GM12878 (cell line): ENCODE results near the gene CD72. TPM values are rescaled to one million over a fixed set of nuclear protein-coding genes. Genes with fewer than 3 reads are reported as not detected.
A peak's percentile ranks its signal among the peaks of the same experiment; 100 is the strongest.

Source experiments
- CHD1 ChIP-seq: IDR thresholded peaks from 2 replicates; pipeline ENCODE4 v1.6.1; 2012; ENCODE audit warnings: low read depth, low read length, improper control_type of control experiment
- EGR1 ChIP-seq, 2 experiments: IDR thresholded peaks; 1 replicate in 1 of 2; 2 replicates in 1 of 2; pipeline ENCODE4 v1.6.1; 2011 to 2012; ENCODE audit warnings: low read depth in 2 of 2, low read length in 2 of 2, borderline replicate concordance in 1 of 2, mild to moderate bottlenecking in 1 of 2, moderate library complexity in 1 of 2
- FOXM1 ChIP-seq: IDR thresholded peaks from 2 replicates; pipeline ENCODE4 v1.6.1; 2012; ENCODE audit warnings: low read depth, mild to moderate bottlenecking, inconsistent platforms, low read length, moderate library complexity
- HCFC1 ChIP-seq: fragments of 150-350 bp; IDR thresholded peaks from 2 replicates; pipeline ENCODE4 v1.6.1; 2014; ENCODE audit warnings: low read length
- IKZF1 ChIP-seq: fragments of 450-650 bp; conservative IDR thresholded peaks from 2 replicates; pipeline ENCODE4 v1.6.1; 2017; ENCODE audit warnings: antibody characterized with exemption, mild to moderate bottlenecking
- IRF4 ChIP-seq: IDR thresholded peaks from 2 replicates; pipeline ENCODE4 v1.6.1; 2011; ENCODE audit warnings: low read depth, low read length
- MEF2B ChIP-seq: fragments of 450-650 bp; IDR thresholded peaks from 2 replicates; pipeline ENCODE4 v1.6.1; 2018; ENCODE audit warnings: mild to moderate bottlenecking, moderate library complexity; ENCODE audit not compliant: partially characterized antibody, poor library complexity, severe bottlenecking
- NBN ChIP-seq: fragments of 450-650 bp; IDR thresholded peaks from 2 replicates; pipeline ENCODE4 v1.6.1; 2016
- SIX5 ChIP-seq: IDR thresholded peaks from 2 replicates; pipeline ENCODE4 v1.6.1; 2011; ENCODE audit warnings: mild to moderate bottlenecking, low read depth, low read length, moderate library complexity; ENCODE audit not compliant: severe bottlenecking
- SMAD1 ChIP-seq: fragments of 450-650 bp; IDR thresholded peaks from 2 replicates; pipeline ENCODE4 v1.6.1; 2018; ENCODE audit warnings: mild to moderate bottlenecking, low read depth; ENCODE audit not compliant: partially characterized antibody
- SMAD5 ChIP-seq: IDR thresholded peaks from 2 replicates; pipeline ENCODE4 v1.6.1; 2016; ENCODE audit warnings: antibody characterized with exemption, low read depth
- STAT1 ChIP-seq: fragments of 450-650 bp; conservative IDR thresholded peaks from 2 replicates; pipeline ENCODE4 v1.6.1; 2014; ENCODE audit warnings: antibody characterized with exemption, mild to moderate bottlenecking
- TARDBP ChIP-seq: IDR thresholded peaks from 2 replicates; pipeline ENCODE4 v1.6.1; 2016; ENCODE audit warnings: borderline replicate concordance
- TBL1XR1 ChIP-seq: IDR thresholded peaks from 2 replicates; pipeline ENCODE4 v1.6.1; 2012; ENCODE audit warnings: low read depth, low read length, improper control_type of control experiment
- TCF12 ChIP-seq: IDR thresholded peaks from 2 replicates; pipeline ENCODE4 v1.6.1; 2011; ENCODE audit warnings: low read depth, mild to moderate bottlenecking, low read length
- ZNF384 ChIP-seq: IDR thresholded peaks from 2 replicates; pipeline ENCODE4 v1.6.1; 2012; ENCODE audit warnings: low read depth, mild to moderate bottlenecking, low read length, improper control_type of control experiment, borderline replicate concordance
- polyA plus RNA-seq, 11 experiments: library from polyadenylated mRNA; depleted of rRNA in 4 of 11; unstranded in 6 of 11; stranded (reverse) in 5 of 11; fragments of >200 nt; fragmentation: Nextera tagmentation in 4 of 11; fragmentation: Illumina TruSeq in 1 of 11; extraction: Ambion mirVana in 4 of 11; extraction: Trizol in 1 of 11; gene quantifications; 1 replicate in 1 of 11; 2 replicates in 10 of 11; pipeline versions ENCODE4 v1.2.1 to v1.2.3, GENCODE V29; 2011 to 2016; ENCODE audit warnings: inconsistent platforms in 2 of 11, missing spikeins in 2 of 11, low read depth in 1 of 11
- total RNA-seq, 4 experiments: library from RNA; depleted of rRNA in 3 of 4; stranded (reverse); fragments of >200 nt in 3 of 4; fragmentation: Illumina TruSeq in 1 of 4; extraction: Trizol in 1 of 4; gene quantifications; 2 replicates each; pipeline versions ENCODE4 v1.2.1 to v1.2.3, GENCODE V29; 2013 to 2021
- TF ChIP-seq, protein P1 (sequence below): IDR thresholded peaks from 2 replicates; pipeline ENCODE4 v1.6.1; 2011; ENCODE audit warnings: borderline replicate concordance, low read depth, mild to moderate bottlenecking, moderate library complexity, low read length; ENCODE audit not compliant: insufficient read depth, poor library complexity, severe bottlenecking
- TF ChIP-seq, protein P2 (sequence below): fragments of 450-650 bp; IDR thresholded peaks from 2 replicates; pipeline ENCODE4 v1.6.1; 2017; ENCODE audit warnings: mild to moderate bottlenecking, low read depth, inconsistent platforms; ENCODE audit not compliant: poor library complexity, severe bottlenecking
- TF ChIP-seq, protein P3 (sequence below): fragments of 450-650 bp; formaldehyde crosslinking; IDR thresholded peaks from 2 replicates; pipeline ENCODE4 v1.5.0; 2022; ENCODE audit warnings: mild to moderate bottlenecking, missing genetic modification characterization
- TF ChIP-seq, protein P4 (sequence below): fragments of 150-350 bp; IDR thresholded peaks from 2 replicates; pipeline ENCODE4 v1.6.1; 2016; ENCODE audit warnings: low read depth, low read length

Gene CD72
- total and polyA plus RNA-seq, 10 of the 15 experiments (the other 5 are each of a cell fraction or from before 2014, with no cell fraction given): 2.1 to 14.2 (median 4.4) TPM

DNA sequence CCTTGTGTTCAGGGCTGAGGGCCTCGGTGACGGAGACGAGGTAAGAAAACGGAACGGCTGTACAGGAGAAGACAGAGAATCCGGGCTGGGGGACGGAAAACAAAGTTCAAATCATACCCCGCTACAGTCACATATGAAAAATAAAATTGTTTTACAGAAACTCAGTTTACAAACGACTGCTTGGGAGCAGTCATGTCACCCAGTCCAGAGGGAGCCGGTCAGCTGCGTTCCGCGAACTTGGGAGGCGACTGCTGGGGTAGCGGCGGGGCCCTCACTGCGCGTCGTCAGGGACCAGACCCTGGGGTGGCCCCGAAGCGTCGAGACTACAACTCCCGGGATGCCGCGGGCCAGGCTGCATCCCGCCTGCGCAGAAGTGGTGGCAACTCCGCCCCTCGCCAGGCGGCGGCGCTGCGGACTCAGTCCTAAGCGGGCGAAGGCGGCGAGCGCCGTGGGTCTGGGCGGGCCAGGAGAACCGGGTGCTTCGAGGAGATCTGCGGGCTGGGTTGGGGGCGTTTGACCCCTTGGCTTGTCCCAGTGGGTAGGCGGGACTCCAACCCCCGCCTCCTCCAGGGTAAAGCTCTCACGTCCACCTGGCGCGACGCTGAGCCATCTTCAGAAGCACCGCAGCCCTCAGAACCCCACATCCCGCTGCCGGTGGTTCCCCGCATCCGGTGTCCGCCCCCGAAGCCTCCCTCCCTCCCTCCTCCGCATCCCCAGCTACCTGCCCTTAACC is 28.5 kb upstream of the CD72 start (continued):
- peak; percentile 91 for TF ChIP-seq HCFC1
- no peak for TF ChIP-seq SMAD1
- no peak for TF ChIP-seq FOXM1
- peak; percentile 75; the same call in 1 of the 2 replicates for TF ChIP-seq SMAD5
- TF ChIP-seq IRF4: peak; percentile 36; the same call in 1 of the 2 replicates
- TF ChIP-seq, protein P1, sequence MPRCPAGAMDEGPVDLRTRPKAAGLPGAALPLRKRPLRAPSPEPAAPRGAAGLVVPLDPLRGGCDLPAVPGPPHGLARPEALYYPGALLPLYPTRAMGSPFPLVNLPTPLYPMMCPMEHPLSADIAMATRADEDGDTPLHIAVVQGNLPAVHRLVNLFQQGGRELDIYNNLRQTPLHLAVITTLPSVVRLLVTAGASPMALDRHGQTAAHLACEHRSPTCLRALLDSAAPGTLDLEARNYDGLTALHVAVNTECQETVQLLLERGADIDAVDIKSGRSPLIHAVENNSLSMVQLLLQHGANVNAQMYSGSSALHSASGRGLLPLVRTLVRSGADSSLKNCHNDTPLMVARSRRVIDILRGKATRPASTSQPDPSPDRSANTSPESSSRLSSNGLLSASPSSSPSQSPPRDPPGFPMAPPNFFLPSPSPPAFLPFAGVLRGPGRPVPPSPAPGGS: peak; percentile 64
- TF ChIP-seq, protein P2, sequence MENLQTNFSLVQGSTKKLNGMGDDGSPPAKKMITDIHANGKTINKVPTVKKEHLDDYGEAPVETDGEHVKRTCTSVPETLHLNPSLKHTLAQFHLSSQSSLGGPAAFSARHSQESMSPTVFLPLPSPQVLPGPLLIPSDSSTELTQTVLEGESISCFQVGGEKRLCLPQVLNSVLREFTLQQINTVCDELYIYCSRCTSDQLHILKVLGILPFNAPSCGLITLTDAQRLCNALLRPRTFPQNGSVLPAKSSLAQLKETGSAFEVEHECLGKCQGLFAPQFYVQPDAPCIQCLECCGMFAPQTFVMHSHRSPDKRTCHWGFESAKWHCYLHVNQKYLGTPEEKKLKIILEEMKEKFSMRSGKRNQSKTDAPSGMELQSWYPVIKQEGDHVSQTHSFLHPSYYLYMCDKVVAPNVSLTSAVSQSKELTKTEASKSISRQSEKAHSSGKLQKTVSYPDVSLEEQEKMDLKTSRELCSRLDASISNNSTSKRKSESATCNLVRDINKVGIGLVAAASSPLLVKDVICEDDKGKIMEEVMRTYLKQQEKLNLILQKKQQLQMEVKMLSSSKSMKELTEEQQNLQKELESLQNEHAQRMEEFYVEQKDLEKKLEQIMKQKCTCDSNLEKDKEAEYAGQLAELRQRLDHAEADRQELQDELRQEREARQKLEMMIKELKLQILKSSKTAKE: no peak
- TF ChIP-seq TBL1XR1: no peak
- TF ChIP-seq, protein P3, sequence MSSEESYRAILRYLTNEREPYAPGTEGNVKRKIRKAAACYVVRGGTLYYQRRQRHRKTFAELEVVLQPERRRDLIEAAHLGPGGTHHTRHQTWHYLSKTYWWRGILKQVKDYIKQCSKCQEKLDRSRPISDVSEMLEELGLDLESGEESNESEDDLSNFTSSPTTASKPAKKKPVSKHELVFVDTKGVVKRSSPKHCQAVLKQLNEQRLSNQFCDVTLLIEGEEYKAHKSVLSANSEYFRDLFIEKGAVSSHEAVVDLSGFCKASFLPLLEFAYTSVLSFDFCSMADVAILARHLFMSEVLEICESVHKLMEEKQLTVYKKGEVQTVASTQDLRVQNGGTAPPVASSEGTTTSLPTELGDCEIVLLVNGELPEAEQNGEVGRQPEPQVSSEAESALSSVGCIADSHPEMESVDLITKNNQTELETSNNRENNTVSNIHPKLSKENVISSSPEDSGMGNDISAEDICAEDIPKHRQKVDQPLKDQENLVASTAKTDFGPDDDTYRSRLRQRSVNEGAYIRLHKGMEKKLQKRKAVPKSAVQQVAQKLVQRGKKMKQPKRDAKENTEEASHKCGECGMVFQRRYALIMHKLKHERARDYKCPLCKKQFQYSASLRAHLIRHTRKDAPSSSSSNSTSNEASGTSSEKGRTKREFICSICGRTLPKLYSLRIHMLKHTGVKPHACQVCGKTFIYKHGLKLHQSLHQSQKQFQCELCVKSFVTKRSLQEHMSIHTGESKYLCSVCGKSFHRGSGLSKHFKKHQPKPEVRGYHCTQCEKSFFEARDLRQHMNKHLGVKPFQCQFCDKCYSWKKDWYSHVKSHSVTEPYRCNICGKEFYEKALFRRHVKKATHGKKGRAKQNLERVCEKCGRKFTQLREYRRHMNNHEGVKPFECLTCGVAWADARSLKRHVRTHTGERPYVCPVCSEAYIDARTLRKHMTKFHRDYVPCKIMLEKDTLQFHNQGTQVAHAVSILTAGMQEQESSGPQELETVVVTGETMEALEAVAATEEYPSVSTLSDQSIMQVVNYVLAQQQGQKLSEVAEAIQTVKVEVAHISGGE (CRISPR knock-in tag): peak; percentile 72
- TF ChIP-seq CHD1: no peak
- peak; percentile 35; the same call in 1 of the 2 replicates for TF ChIP-seq TARDBP
- peak; percentile 86 for TF ChIP-seq IKZF1
- TF ChIP-seq, protein P4, sequence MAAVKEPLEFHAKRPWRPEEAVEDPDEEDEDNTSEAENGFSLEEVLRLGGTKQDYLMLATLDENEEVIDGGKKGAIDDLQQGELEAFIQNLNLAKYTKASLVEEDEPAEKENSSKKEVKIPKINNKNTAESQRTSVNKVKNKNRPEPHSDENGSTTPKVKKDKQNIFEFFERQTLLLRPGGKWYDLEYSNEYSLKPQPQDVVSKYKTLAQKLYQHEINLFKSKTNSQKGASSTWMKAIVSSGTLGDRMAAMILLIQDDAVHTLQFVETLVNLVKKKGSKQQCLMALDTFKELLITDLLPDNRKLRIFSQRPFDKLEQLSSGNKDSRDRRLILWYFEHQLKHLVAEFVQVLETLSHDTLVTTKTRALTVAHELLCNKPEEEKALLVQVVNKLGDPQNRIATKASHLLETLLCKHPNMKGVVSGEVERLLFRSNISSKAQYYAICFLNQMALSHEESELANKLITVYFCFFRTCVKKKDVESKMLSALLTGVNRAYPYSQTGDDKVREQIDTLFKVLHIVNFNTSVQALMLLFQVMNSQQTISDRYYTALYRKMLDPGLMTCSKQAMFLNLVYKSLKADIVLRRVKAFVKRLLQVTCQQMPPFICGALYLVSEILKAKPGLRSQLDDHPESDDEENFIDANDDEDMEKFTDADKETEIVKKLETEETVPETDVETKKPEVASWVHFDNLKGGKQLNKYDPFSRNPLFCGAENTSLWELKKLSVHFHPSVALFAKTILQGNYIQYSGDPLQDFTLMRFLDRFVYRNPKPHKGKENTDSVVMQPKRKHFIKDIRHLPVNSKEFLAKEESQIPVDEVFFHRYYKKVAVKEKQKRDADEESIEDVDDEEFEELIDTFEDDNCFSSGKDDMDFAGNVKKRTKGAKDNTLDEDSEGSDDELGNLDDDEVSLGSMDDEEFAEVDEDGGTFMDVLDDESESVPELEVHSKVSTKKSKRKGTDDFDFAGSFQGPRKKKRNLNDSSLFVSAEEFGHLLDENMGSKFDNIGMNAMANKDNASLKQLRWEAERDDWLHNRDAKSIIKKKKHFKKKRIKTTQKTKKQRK: no peak
- peak; percentile 29 for TF ChIP-seq MEF2B
- TF ChIP-seq SIX5: peak; percentile 80
- peak in 1 of 2 experiments; percentile 91; a peak in 2 of 3 replicates for TF ChIP-seq EGR1 (IDR thresholded peaks at IDR 0.05; ENCODE audit: borderline replicate concordance in 1 of 2, low read depth in 2 of 2, low read length in 2 of 2)
- no peak for TF ChIP-seq ZNF384
- no peak for TF ChIP-seq STAT1
- TF ChIP-seq NBN: peak; percentile 68
- peak; percentile 79 for TF ChIP-seq TCF12
